Aorta (tissue), 5 donors: ENCODE data around the gene CCL18. TPM values are rescaled to one million over a fixed set of nuclear protein-coding genes. Genes with fewer than 3 reads are reported as not detected.
A peak's percentile ranks its signal among the peaks of the same experiment; 100 is the strongest.
"Not testable (repeated sequence)": the region's sequence is repeated elsewhere in the genome, so short reads cannot be mapped to it uniquely, and the experiment has no call there.

Experiments used
- ATAC-seq: fragments of 200-7000 bp; cut with Tn5 transposase; one replicate; pipeline ENCODE4 v1.9.1; 2022; ENCODE audit warnings: moderate library complexity; ENCODE audit not compliant: low FRiP score
- DNase-seq, 2 donors: peaks; one replicate each; pipeline ENCODE4 v3.0.0-alpha.2; 2020
- H3K27ac ChIP-seq, 2 donors: one replicate each; pipeline ENCODE4 v1.5.1; 2013; ENCODE audit warnings: low read length in 2 of 2, mild to moderate bottlenecking in 2 of 2, moderate library complexity in 2 of 2, control low read depth in 1 of 2, inconsistent platforms in 1 of 2, low read depth in 1 of 2
- H3K27me3 ChIP-seq, 2 donors: one replicate each; pipeline ENCODE4 v1.6.1; 2013; ENCODE audit warnings: control low read depth in 1 of 2, low read length in 1 of 2, mild to moderate bottlenecking in 1 of 2, moderate library complexity in 1 of 2; ENCODE audit not compliant: insufficient read depth in 2 of 2, control insufficient read depth in 1 of 2
- H3K36me3 ChIP-seq, 2 donors: one replicate each; pipeline ENCODE4 v1.6.1; 2013; ENCODE audit warnings: control low read depth in 1 of 2, low read length in 1 of 2, mild to moderate bottlenecking in 1 of 2; ENCODE audit not compliant: insufficient read depth in 2 of 2, control insufficient read depth in 1 of 2
- H3K4me1 ChIP-seq, 2 donors: one replicate each; pipeline ENCODE4 v1.6.1; 2013; ENCODE audit warnings: low read length in 2 of 2, control low read depth in 1 of 2, mild to moderate bottlenecking in 1 of 2, moderate library complexity in 1 of 2; ENCODE audit not compliant: insufficient read depth in 2 of 2, control insufficient read depth in 1 of 2
- H3K4me3 ChIP-seq, 2 donors: one replicate each; pipeline ENCODE4 v1.5.1; 2013; ENCODE audit warnings: low read length in 2 of 2, control low read depth in 1 of 2, mild to moderate bottlenecking in 1 of 2
- H3K9me3 ChIP-seq: one replicate; pipeline ENCODE4 v1.6.1; 2013; ENCODE audit warnings: mild to moderate bottlenecking, low read length; ENCODE audit not compliant: control insufficient read depth
- WGBS, 2 donors: extraction: QIAGEN DNeasy Blood & Tissue Kit; methylation state at CpG; one replicate each; pipeline ENCODE4 v1.1.7; 2013; 5-methylcytosine and 5-hydroxymethylcytosine counted together
- intact Hi-C, 2 donors: fragments of 100-400 bp; cut with DNase I; formaldehyde crosslinking; loops; one replicate each; pipeline versions ENCODE4 v1.14.2 to v1.15.0; 2022
- polyA plus RNA-seq, 2 donors: library from polyadenylated mRNA; stranded (reverse); fragments of 200-250 nt; gene quantifications; one replicate each; pipeline ENCODE4 v1.2.3, GENCODE V29; 2013
- total RNA-seq, 2 donors: library from RNA; stranded (reverse); fragmentation: NEBNext Ultra II Directional; extraction: Animal tissue kit (Norgen Biotek cat#: 25700); gene quantifications; one replicate each; pipeline ENCODE4 v1.2.1, GENCODE V29; 2021
- donor health status: healthy with polysubstance abuse.
- donor health status: Bipolar disorder and iron deficiency.
- donor health status: DM: no; HTN: no; CAD: no.
- donor health status: DM: no; HTN: no; CAD: no.
- donor health status: DM: yes; HTN: yes; CAD: no.

CCL18 gene
- total and polyA plus RNA-seq, 4 donors, result 0.64 to 53.0 (median 22.3) TPM

DNA sequence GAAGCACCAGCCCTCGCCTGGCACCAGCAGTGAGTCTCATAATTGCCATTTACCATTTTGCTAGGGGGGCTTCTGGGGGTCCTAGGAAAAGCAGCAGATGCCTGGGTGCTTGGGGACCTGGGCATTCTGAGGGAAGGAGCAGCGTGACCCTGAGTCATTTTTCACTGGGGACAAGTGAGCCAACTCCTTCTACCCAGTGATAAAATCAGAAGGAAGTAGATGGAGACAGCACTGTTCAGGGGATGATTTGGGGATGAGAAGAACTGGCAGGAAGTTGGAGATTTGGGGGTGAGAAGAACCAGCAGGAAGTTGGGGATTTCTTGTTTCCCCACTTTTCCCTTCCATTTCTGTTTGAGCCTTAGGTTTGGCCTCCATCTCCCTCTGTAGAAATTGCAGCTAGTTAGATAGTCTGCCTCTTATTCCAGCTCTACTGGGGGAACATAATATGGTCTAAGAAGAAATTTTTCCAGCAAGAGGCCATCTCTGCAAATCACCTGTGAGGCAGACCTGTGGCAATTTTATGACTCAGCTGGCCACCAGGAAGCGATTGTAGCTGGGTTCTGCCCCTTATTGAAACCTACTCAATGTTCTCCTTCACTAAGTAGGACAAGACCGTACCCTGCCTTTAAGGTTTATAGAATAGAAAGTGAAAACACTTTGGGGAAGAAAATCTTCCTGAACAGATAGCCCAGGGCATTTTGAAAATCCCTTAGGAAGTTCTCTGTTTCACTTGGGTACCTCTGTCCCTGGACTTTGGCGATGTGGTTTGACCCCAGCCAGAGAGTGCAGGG is 17.8 kb downstream of the CCL18 start:
- WGBS, 2 donors, result 77 to 79% methylated on average over 5 of the region's 5 CpGs
- not testable (repeated sequence) for H3K27ac ChIP-seq

DNA sequence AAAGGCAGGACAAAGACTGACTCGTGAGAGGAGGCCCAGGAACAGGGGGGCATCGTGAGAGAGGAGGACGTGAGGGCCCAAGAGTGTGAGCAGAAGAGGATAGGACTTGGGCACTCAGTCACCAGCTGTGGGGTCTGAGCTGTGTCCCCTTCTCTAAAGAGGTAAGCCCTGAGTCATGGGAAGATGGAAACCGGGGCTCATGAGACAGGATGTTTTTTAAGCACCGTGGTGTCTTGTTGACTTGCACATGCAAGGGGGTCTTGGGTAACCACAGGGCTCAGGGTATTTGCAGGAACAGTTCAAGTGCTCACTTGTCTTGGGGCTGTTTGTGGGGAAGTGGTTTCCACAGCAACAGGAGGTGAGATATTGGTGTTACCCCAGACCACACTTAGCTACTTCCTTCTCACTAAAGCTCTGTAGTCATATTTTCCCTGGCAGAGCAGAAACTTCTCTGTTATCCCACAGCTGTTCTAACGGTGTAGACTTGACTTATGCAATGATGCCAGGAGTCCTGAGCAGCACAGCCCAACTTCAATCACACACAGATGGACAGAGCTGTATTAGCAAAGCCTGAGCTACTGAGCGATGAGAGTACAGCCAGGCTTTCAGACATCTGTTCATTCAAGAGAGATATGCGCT is 18.5 kb downstream of the CCL18 start:
- H3K36me3 ChIP-seq, H3K27ac ChIP-seq, H3K4me3 ChIP-seq, H3K9me3 ChIP-seq, H3K27me3 ChIP-seq, DNase-seq, H3K4me1 ChIP-seq, intact Hi-C loops: not testable (repeated sequence)
- peak; percentile 71 for ATAC-seq
- WGBS, 2 donors, result 62 to 63% methylated on average over 8 of the region's 8 CpGs

More for the DNA sequence above, 17.8 kb downstream of the CCL18 start:
- H3K27me3 ChIP-seq, ATAC-seq, H3K4me3 ChIP-seq, H3K9me3 ChIP-seq, DNase-seq, intact Hi-C loops, H3K36me3 ChIP-seq, H3K4me1 ChIP-seq: not testable (repeated sequence)

DNA sequence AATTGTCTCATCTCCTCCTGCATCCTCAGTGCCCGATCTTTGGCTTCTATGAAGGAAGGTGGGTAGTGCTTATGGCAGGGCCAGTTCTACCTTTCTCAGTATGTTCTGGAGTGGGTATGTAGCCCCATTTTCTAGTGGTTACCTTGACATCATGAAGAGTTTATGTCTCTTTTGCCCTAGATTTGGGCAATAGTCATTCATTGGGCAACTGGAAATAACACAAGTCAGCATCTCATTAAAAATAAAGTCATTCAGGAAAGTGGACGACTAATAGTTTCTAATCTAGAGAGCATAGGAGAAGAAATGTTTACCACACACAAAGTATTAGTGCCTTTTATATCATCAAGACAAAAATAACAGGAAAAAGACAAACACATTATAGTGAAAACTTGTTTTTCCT is 19.6 kb downstream of the CCL18 start:
- H3K9me3 ChIP-seq, H3K4me3 ChIP-seq, H3K36me3 ChIP-seq, H3K27me3 ChIP-seq, H3K4me1 ChIP-seq, DNase-seq, ATAC-seq, H3K27ac ChIP-seq, intact Hi-C loops: not testable (repeated sequence)
- 83 to 86% methylated on average over 2 of the region's 2 CpGs for WGBS, 2 donors

DNA sequence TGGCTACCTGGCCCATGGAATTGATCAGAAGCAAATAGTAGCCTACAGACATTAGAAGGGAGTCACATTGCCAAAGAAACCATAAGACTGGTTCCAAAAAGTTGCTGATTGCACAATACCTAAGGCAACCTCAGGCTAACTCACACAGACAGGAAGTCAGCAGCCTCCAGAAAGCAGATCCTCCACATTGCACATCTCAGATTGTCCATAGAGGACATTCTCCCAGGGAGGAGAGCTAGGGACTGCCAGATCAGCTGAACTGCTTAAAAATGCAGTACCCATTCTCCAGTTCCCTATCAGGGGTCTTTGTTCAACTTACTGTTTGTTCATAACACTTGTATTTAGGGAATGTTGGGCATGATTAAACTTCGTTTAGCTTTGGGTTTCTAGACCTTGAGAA is 21.7 kb downstream of the CCL18 start:
- peaks cover 2% of the 10 kb centered on the region for H3K9me3 ChIP-seq
- no peak for ATAC-seq
- no peak overlapping the region for H3K4me3 ChIP-seq
- intact Hi-C loops, result no loop called here
- WGBS, 2 donors, result 14 to 20% methylated on average over 1 of the region's 1 CpG
- no peaks in the 10 kb centered on the region for H3K27me3 ChIP-seq
- no peaks in the 10 kb centered on the region for H3K4me1 ChIP-seq
- no peak for DNase-seq
- no peak overlapping the region for H3K27ac ChIP-seq
- H3K36me3 ChIP-seq, result no peaks in the 10 kb centered on the region

DNA sequence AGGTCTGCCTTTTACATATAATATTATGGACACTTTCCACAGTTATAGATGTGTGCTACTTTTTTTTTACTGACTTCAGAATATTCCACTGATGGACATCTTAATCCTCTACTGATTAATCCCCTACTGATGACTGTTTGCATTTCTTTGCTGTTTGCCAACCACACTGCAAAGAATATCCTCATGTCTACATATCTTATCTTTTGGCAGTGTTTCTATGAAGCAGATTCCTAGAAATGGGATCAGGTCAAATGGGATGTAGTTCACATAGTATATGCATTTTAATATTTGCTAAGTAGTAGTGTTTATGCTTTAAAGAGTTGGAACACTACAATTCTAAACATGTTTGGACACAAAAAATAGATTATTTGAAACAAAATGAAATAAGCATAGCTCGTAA is 22.7 kb downstream of the CCL18 start:
- Histone ChIP-seq H3K27me3 (no peaks in the 10 kb centered on the region), H3K4me1 (no peaks in the 10 kb centered on the region), H3K4me3 (no peak overlapping the region), H3K27ac (no peak overlapping the region), H3K36me3 (no peaks in the 10 kb centered on the region), H3K9me3 (peaks cover 2% of the 10 kb centered on the region)
- intact Hi-C loops, result no loop called here
- no peak for DNase-seq
- 82 to 92% methylated on average over 1 of the region's 1 CpG for WGBS, 2 donors
- ATAC-seq, result no peak

DNA sequence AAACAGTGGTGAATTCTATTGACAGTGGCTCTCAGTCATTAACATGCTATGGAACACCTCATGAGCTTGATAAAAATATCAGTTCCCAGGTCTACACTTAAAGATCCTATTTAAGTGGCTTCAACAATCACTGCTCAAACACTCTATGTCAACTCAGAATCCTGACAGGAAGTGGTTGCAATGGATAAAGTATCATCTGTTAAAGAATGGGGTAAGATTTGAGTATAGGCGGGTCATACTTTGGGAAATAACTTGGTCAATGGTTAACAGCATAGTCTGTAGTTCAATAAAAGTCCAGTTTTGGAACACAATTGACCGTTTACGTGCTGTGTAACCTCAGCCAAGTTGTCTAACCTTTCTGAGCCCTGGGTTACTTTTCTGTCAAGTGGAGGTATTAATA is 23.4 kb downstream of the CCL18 start:
- H3K27ac ChIP-seq, intact Hi-C loops, ATAC-seq, DNase-seq, H3K4me3 ChIP-seq, H3K4me1 ChIP-seq, H3K9me3 ChIP-seq, H3K27me3 ChIP-seq, H3K36me3 ChIP-seq: not testable (repeated sequence)
- WGBS, 2 donors, result 100% methylated on average over 1 of the region's 3 CpGs; no CpG with 5 or more reads in 1 of the 2 donors

DNA sequence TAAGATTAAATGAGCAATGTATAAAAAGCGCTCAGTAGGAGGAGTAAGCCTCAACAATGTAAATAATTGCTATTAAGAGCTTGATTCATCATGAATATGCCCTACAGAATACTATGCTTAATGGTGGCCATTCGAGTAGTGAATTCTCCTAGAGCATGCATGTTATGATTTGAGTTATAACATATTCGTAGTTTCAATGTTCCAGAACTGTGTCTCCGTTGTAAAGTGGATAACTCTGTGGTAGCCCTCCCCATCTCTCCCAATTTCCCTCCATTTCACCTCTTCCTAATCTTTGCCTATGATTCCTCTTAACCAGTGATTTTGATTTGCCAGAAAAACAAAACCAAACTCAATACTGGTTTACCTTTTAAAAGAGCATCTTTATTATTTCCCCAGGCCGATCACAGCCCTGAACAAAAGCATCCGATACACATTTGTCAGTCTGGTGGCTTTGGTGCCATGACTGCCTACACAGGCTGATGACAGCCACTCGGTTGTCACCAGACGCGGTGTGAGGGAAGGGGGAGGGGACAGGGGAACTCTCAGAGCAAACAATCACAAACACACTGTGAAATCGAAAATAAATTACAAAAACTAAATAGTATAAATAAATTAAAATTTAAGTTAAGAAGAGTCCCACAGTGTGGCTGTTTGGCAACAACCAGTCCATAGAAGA is 24.0 kb downstream of the CCL18 start:
- intact Hi-C loops, DNase-seq, H3K27ac ChIP-seq, H3K4me1 ChIP-seq, H3K9me3 ChIP-seq, H3K27me3 ChIP-seq, ATAC-seq, H3K4me3 ChIP-seq, H3K36me3 ChIP-seq: not testable (repeated sequence)
- 72 to 74% methylated on average over 9 to 10 of the region's 10 CpGs for WGBS, 2 donors

DNA sequence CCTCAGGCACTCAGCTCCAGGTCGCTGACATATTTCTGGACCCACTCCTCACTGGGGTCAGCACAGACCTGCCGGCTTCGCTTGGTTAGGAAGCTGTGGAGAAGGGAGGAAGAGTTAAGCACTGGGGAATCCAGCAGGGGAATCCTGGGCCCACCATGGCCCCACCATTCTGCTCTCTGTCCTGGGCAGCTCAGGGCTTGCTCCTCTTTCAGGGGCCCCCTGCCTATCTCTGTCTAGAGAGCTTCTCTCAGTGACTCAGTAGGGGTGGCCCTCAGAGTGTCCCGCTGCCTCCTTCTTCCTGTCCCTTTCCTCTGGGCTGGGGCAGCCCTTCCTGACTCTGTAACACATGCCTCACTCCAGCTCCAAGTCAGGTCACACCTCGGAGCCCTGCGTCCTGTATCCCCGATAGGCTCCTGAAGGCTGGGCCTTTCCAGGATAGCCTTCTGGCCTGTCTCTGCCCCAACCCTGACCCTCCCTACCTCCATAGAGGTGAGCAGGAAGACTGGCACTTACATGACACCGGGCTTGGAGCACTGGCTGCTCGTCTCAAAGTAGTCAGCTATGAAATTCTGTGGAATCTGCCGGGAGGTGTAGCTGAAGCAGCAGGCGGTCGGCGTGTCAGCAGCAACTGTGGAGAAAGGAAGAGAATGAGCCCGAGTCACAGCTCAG is 24.7 kb downstream of the CCL18 start:
- peaks cover 2% of the 10 kb centered on the region for H3K9me3 ChIP-seq
- intact Hi-C loops, result no loop called here
- DNase-seq (no peak), ATAC-seq (no peak)
- no peaks in the 10 kb centered on the region for H3K36me3 ChIP-seq
- H3K27ac ChIP-seq, result no peak overlapping the region
- WGBS, 2 donors, result 76% methylated on average over 14 of the region's 14 CpGs
- no peak overlapping the region for H3K4me3 ChIP-seq
- H3K27me3 ChIP-seq, result no peaks in the 10 kb centered on the region
- H3K4me1 ChIP-seq, result no peaks in the 10 kb centered on the region
